NCI-H146 treated with DMSO at 0.1 percent for 48 hours (cell line): Measurements from ENCODE around the gene MVB12B.
"Not testable (repeated sequence)": the region's sequence is repeated elsewhere in the genome, so short reads cannot be mapped to it uniquely, and the experiment has no call there.

Experiments used
- DNase-seq: peaks from one replicate; lab custom pipeline; 2025; ENCODE audit not compliant: unreplicated experiment; lab: John Stamatoyannopoulos, UW

The MVB12B gene

DNA sequence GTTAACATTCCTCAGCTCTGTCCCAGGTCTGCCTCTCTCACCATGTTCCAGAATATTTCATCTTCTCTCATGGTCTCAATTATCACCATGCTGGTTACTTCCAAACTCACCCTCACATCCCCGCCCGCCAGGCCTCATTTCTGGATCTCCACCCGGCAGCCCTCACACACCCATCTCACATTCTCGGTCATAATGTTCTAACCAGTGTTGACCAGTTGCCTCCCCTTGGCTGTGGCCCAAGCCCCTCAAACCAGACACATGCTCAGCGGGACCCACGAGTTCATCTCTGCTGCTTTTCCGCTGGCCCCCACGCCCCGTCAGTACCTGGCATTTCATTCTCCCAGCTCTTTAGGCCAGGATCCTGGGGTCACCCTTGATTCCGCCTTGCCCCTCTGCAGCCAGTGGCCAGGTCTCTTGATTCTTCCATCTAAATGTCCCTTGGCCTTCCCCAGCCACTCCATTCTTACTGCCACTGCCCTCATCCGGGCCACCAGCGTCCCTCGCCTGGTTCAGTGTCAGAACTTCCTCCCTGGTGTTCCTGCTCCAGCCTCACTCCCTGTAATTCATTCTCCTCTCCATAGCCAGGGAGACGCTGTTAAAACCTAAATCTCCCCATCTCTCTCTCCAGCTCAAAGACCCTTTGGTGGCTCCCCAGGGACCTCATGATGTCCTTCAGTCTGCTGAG lies 141.7 kb downstream of the MVB12B start:
- DNase-seq, result no peak

DNA sequence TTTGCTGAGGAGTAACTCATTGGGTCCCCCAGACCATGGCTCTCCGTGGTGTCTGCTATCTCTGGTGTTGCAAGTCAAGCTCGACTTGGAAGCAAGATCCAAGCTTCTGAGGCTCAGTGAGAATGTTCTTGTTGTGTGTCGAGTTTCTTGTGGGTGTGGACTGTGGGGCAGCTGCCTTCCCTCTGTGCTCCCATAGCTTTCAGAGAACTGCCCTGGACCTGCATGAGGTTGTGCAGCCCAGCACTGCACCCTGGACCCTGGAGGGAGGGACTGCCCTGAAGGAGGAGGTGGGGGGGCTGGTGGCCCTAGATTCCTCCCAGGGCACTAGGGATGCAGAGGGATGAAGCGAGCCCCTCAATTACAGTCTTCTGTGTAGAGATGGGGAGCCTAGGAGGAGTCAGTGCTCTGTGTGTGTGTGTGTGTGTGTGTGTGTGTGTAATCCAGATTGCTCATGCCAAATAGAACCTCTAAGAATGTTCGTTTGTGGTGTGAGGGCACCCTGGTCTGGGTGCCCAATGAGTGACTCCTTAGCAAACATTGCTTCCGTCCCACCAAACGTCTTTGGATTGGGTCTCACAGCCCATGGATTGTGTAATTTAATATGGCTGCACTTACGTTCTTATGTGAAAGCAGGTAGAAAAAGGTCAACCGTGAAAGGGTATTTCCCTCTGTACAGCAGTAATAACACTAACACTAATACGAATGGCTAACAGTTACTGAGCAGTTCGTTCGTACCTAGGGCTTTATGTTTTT lies 143.8 kb downstream of the MVB12B start:
- DNase-seq, result no peak

- no peak for DNase-seq
These were observed 144.5 kb downstream of the MVB12B start for GRCh38 chr9:126471084-126471624.

DNA sequence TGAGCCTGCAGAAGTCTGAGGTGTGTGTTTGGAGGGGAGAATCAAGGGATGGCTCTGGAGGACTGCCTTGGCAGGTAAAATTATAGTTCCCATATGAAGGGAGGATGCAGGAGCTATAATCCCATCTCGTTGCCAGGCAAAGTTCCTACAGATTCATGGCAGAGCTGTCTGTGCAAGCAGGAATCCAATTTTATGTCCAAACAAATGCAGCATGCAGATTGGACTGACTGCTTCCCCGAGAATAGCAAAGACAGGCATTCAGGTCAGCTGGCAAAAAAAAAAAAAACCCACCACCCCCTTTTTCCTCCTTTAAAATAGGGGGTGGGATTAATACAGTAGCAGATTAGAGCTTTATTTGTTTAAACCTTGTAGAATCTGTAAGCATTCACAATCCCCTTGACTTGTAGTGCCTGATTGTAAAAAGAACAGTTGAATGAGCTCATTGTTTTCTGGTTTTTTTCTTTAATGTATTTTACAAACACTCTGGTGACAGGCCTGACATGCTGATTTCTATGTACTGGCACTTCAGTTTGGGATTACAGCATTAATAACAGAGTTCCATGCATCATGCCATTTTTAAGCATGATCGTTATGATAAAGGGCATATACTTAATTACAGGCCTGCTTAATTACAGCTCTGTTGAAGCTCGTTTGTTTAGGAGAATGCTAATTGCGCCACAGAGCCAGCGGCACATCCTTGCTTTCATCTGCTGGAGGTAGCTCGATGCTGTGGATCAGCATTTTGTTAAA lies 145.7 kb downstream of the MVB12B start:
- DNase-seq, result peak; percentile 8

DNA sequence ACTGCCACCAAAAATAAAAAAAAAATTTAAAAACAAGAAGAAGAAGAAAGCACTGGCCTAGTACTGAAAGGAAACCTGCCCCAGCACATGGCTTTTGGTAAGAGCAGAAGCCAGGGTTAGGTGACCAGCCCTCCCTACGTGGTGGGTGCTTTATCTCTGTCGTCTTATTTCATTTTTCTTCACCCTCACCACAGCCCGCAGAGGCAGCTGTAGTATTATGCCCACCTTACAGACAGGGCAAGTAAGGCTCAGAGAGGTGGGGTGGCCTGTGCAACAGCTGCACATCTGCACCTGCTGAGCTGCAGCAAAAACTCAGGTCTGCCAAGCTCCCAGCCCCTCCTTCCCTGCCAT lies 146.3 kb downstream of the MVB12B start:
- DNase-seq, result no peak

- no peak for DNase-seq
These were observed 147.7 kb downstream of the MVB12B start for GRCh38 chr9:126474206-126474765.

- DNase-seq, result no peak
These were observed 148.3 kb downstream of the MVB12B start for GRCh38 chr9:126474786-126475485.

GRCh38 chr9:126475933-126476555 lies 149.4 kb downstream of the MVB12B start:
- DNase-seq, result no peak

DNA sequence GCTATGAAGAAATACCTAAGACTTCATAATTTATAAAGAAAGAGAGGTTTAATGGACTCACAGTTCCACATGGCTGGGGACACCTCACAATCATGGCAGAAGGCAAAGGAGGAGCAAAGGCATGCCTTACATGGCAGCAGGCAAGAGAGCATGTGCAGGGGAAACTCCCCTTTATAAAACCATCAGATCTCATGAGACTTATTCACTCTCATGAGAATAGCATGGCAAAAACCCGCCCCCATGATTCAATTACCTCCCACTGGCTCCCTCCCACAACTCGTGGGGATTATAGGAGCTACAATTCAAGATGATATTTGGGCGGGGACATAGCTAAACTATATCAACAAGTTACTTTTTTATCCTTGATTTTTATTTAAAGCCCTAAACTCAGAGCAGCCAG lies 150.8 kb downstream of the MVB12B start:
- DNase-seq, result not testable (repeated sequence)

DNA sequence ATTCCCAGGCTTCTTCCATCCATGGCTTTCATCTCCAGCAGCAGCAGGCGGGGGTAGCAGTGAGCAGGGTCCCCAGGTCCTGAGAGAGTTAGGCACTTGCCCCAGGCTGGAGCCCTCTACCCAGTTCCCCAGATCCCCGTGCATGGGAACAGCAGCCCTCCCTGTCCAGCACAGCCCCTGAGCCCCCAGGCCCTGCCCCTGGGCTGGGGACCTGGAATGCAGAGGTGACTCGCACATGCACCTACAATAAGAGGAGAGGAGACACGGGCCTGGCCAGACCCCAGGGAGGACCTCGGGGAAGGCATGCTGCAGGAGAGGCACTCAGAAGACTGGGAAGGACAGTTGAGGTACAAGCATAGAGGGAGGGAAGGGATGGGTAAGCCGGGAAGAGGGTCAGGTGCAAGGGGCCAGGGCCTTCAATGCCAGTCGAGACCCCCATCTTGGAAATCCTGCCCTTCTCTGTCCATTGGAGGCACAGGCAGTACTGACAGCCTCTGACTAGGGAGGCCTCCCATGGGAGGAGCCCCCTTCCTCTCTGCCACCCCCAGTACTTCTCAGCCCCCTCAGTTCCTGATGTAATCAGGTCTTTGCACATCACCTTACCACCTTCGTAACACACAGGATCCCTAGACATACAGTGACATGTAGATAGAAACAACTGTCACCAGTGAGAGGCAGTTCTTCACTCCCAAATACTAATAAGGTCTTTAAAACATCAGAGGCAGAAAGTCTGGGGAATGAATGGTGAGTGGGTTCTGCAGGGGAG lies 151.8 kb downstream of the MVB12B start:
- no peak for DNase-seq

- no peak for DNase-seq
These were observed 152.9 kb downstream of the MVB12B start for GRCh38 chr9:126479515-126479914.

DNA sequence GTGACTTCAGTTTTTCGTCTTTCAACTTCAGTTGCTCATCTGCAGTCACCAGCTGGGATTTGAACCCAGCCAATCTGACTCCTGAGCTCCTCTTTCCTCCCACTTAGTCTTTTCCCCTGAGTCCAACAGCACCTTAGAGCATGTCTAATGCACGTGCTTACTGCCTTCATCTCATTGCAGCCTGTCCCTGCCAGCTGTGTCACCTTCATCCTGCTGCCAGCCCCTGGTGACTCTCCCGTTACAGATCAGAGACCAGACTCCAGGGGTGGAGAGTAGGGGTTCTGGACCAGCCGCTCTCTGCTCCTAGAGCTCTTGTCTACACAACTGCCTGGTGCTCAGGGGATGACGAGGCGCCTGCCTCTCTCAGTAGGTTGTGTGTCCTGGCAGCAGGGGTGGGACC lies 154.2 kb downstream of the MVB12B start:
- DNase-seq, result no peak

DNA sequence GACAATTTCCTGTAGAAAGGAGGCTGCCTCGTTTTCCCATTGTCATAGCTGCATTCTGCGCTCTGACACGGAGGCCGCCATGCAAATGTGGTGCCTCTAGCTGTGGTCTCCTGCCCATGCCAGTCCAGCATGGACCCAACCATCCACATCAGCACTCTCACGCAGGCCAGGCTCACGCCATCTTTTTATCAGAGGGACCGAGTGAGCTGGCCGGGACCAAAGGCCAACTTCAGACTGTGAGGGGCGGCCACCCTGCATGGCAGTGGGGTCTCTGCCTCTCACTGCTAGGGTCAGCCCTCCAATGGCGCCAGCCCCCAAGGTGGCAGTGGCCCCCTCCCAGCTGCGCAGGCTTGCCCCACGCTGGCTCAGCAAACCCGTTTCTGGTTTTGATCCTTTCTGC lies 155.2 kb downstream of the MVB12B start:
- no peak for DNase-seq

DNA sequence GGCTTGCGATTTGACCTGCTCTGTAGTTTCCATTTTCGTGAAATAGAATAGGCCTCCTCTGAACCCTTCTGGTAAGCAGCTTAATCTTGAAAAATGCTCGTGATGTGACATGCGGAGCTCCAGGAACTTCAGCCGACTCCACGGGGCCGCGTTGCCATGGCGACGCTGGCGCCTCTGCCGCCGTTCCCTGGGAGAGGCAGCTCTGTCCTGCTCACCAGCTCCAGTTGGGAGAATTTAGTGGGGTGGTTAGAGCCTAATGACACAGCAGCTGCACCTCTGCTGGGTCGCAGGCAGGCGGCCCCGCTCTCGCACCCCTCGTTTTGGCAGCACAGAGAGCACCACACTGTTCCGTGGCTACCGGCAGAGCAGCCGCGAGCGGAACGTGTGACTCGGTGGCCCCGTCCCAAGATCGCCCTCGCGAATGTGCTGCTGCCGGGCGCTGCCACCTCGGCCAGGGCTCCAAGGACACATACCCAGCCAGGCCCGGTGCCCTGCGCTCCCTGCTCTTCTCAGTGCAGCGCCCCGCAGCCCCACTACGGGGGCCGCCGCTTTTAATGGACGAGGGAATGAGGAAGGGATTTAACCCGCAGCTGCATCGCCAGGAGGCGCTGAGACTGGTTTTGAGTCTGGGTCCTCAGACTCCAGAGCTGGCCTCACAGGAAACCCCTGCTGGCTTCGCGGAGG lies 155.9 kb downstream of the MVB12B start:
- DNase-seq, result no peak

GRCh38 chr9:126483468-126484073 lies 156.9 kb downstream of the MVB12B start:
- no peak for DNase-seq

DNA sequence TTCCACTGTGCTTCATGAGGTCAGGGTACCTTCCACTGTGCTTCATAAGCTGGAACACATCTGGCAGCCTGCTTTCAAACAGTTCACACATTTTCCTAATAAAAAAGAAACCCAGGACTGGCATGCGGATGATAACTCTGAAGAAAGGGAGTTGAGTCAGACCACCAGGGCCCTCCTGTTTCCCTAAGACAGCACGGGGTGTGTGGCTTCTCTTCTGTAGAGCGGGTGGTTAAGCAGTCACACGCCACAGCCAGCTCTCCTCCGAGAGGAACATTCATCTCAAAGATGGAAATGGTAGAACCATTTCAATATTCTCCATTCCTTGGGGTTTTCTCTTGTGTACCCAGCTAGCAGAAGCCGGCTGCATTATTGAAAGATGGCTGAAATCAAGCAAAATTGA lies 159.0 kb downstream of the MVB12B start:
- no peak for DNase-seq

- no peak for DNase-seq
These were observed 159.6 kb downstream of the MVB12B start for GRCh38 chr9:126486276-126486675.

- no peak for DNase-seq
These were observed 161.2 kb downstream of the MVB12B start for GRCh38 chr9:126487856-126488255.

GRCh38 chr9:126488310-126488709 lies 161.7 kb downstream of the MVB12B start:
- DNase-seq, result no peak
